ENCODE measurements around the gene CNTNAP4. TPM values are rescaled to one million over a fixed set of nuclear protein-coding genes. Genes with fewer than 3 reads are reported as not detected.

CNTNAP4 gene
- total and polyA plus RNA-seq, 10 of the 15 experiments (the other 5 are each of a cell fraction or from before 2014, with no cell fraction given) = 0.45 to 1.9 (median 0.90) TPM

DNA sequence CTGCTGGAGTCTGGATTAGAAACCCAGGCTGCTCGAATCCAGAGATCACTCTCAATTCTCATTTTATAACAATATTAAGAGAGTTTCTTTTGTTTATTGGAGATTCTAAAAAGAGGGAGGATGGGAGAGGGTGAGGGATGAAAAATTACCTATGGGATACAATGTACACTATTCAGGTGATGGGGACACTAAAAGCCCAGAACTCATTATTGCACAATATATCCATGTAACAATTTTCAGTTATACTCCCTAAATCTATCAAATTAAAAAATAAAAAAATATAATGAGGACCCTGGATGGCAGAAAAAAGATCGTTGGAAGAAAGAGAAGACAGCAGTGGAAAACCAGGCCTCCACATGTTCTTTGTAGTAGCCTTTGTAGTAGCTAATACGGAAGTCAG lies 100.8 kb downstream of the CNTNAP4 start (continued):
- TF ChIP-seq JUND (IDR thresholded peaks at IDR 0.05; ENCODE audit: low read depth, low read length) = no peak
- no peak for TF ChIP-seq SIN3A (IDR thresholded peaks at IDR 0.05; ENCODE audit: low read depth, low read length)

DNA sequence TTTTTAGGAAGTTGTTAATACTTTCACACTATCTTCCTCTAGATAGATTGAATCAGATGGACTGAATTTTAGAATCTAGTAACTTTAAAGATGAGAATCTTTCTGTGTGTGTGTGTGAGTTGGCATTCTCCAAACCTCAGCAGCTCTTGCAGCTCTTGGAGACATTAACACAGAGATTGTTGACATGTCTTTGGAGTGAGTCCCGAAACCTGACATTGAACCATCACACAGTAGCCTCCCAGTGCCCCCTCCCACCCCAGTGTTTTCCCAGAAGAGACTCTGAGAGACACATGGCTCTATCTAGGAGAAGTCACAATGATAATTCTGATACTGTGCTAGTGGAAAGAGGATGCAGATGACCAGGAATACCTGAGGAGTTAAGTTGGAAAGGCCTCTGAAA lies 103.9 kb downstream of the CNTNAP4 start:
- Histone ChIP-seq H3K9ac (ENCODE audit: control insufficient read depth, insufficient read depth, low read length) (no peak overlapping the region), H3K79me2 (ENCODE audit: control insufficient read depth, insufficient read depth, low read length) (no peaks in the 10 kb centered on the region), H3K36me3 (ENCODE audit: control insufficient read depth in 2 of 2, insufficient read depth in 2 of 2, low read length in 1 of 2) (no peaks in the 10 kb centered on the region), H4K20me1 (ENCODE audit: control insufficient read depth, insufficient read depth) (no peaks in the 10 kb centered on the region), H2AFZ (ENCODE audit: control insufficient read depth, low read depth, low read length) (no peak overlapping the region), H3K27me3 (replicated peaks in 1 of 2; ENCODE audit: control insufficient read depth in 2 of 2, insufficient read depth in 2 of 2, low read length in 1 of 2) (no peaks in the 10 kb centered on the region), H3K4me3 (no peak overlapping the region), H3K27ac (ENCODE audit: control insufficient read depth, insufficient read depth) (no peak overlapping the region), H3K4me2 (ENCODE audit: control insufficient read depth, insufficient read depth) (no peak overlapping the region), H3K9me3 (replicated peaks; ENCODE audit: control insufficient read depth, insufficient read depth, low read length) (no peaks in the 10 kb centered on the region), H3K4me1 (ENCODE audit: control insufficient read depth, insufficient read depth, low read length) (no peaks in the 10 kb centered on the region)
- ChIA-PET CTCF (no interaction called here), SMC1A (ENCODE audit: uncharacterized antibody, unreplicated experiment) (no interaction called here), RAD21 (ENCODE audit: unreplicated experiment) (no interaction called here), POLR2A (no interaction called here)
- intact Hi-C loops (cut with micrococcal nuclease; ENCODE audit: unreplicated experiment) = no loop called here
- in situ Hi-C loops (cut with MboI) = no loop called here
- no peak for TF ChIP-seq ASH2L (IDR thresholded peaks at IDR 0.05; ENCODE audit: borderline replicate concordance, low read depth)
- TF ChIP-seq SIN3A (IDR thresholded peaks at IDR 0.05; ENCODE audit: low read depth, low read length) = no peak
- TF ChIP-seq SMC3 (IDR thresholded peaks at IDR 0.05; ENCODE audit: borderline replicate concordance, low read length) = no peak
- TF ChIP-seq, protein P1, sequence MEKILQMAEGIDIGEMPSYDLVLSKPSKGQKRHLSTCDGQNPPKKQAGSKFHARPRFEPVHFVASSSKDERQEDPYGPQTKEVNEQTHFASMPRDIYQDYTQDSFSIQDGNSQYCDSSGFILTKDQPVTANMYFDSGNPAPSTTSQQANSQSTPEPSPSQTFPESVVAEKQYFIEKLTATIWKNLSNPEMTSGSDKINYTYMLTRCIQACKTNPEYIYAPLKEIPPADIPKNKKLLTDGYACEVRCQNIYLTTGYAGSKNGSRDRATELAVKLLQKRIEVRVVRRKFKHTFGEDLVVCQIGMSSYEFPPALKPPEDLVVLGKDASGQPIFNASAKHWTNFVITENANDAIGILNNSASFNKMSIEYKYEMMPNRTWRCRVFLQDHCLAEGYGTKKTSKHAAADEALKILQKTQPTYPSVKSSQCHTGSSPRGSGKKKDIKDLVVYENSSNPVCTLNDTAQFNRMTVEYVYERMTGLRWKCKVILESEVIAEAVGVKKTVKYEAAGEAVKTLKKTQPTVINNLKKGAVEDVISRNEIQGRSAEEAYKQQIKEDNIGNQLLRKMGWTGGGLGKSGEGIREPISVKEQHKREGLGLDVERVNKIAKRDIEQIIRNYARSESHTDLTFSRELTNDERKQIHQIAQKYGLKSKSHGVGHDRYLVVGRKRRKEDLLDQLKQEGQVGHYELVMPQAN (conservative IDR thresholded peaks at IDR 0.05) = no peak
- no peak for TF ChIP-seq CHD2 (IDR thresholded peaks at IDR 0.05; ENCODE audit: borderline replicate concordance, low read depth, low read length)
- TF ChIP-seq, protein P2, sequence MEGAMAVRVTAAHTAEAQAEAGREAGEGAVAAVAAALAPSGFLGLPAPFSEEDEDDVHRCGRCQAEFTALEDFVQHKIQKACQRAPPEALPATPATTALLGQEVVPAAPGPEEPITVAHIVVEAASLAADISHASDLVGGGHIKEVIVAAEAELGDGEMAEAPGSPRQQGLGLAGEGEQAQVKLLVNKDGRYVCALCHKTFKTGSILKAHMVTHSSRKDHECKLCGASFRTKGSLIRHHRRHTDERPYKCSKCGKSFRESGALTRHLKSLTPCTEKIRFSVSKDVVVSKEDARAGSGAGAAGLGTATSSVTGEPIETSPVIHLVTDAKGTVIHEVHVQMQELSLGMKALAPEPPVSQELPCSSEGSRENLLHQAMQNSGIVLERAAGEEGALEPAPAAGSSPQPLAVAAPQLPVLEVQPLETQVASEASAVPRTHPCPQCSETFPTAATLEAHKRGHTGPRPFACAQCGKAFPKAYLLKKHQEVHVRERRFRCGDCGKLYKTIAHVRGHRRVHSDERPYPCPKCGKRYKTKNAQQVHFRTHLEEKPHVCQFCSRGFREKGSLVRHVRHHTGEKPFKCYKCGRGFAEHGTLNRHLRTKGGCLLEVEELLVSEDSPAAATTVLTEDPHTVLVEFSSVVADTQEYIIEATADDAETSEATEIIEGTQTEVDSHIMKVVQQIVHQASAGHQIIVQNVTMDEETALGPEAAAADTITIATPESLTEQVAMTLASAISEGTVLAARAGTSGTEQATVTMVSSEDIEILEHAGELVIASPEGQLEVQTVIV (IDR thresholded peaks at IDR 0.05; ENCODE audit: borderline replicate concordance, partially characterized antibody) = no peak
- no peak for TF ChIP-seq IKZF1 (conservative IDR thresholded peaks at IDR 0.05)
- TF ChIP-seq ESRRA (IDR thresholded peaks at IDR 0.05; ENCODE audit: low read length) = no peak
- TF ChIP-seq EZH2 (IDR thresholded peaks at IDR 0.05; ENCODE audit: borderline replicate concordance, control insufficient read depth, low read depth, low read length) = no peak
- TF ChIP-seq SPI1 (IDR thresholded peaks at IDR 0.05; ENCODE audit: borderline replicate concordance, insufficient read depth, low read depth, low read length) = no peak
- 0% methylated on average over 1 of the region's 1 CpG for WGBS (ENCODE audit: insufficient coverage, insufficient replicate concordance, low lambda C conversion rate, missing lambda C conversion rate)
- ATAC-seq (no peak), FAIRE-seq (no peak), DNase-seq (ENCODE audit: low read depth, low spot score) (no peak)
- no TSS peak for BruUV-seq (replicated peaks)

Data from GM12878 (cell line).